ENCODE data around the gene GDF11. TPM values are rescaled to one million over a fixed set of nuclear protein-coding genes. Genes with fewer than 3 reads are reported as not detected.

Gene GDF11
- 6.9 and 9.4 TPM in 2 replicates for polyA plus RNA-seq (2012; rRNA removed)
- 5.3 and 8.8 TPM in 2 replicates for polyA plus RNA-seq (2012; cell fraction: cytosol; rRNA removed)
- polyA plus RNA-seq (2012; cell fraction: nucleus; rRNA removed): 7.2 and 8.0 TPM in 2 replicates

- H3K79me2 ChIP-seq (ENCODE audit: insufficient read depth): no peaks in the 10 kb centered on the region
- CTCF ChIA-PET: interaction anchor here (0.8 to 14.4 kb wide), 9 partner anchors 12 to 253 kb away, joined by 3 to 358 read pairs (median 4); partner anchors contain the start of genes BLOC1S1 and RDH5
- peak; percentile 91 for DNase-seq
- under 1% methylated on average over 16 of the region's 53 CpGs for WGBS (ENCODE audit: low lambda C conversion rate)
- H3K27ac ChIP-seq (ENCODE audit: low read depth in 2 of 2, low read length in 1 of 2): peak within 1 kb of the TSS; percentile 50 to 70; a peak in 2 of 4 replicates
- no peaks in the 10 kb centered on the region for H4K20me1 ChIP-seq (ENCODE audit: insufficient read depth)
- H3K4me3 ChIP-seq (ENCODE audit: low read depth in 2 of 2, low read length in 1 of 2): peak within 1 kb of the TSS; percentile 77 to 79
- H3K27me3 ChIP-seq (ENCODE audit: insufficient read depth): no peaks in the 10 kb centered on the region
- peaks cover 8 to 35% of the 10 kb centered on the region in 2 experiments for H3K4me1 ChIP-seq (ENCODE audit: control insufficient read depth in 1 of 2, insufficient read depth in 2 of 2, low read depth in 1 of 2, low read length in 1 of 2)
- H3K9ac ChIP-seq: peak within 1 kb of the TSS; percentile 65; the same call in 1 of the 2 replicates
- peak within 1 kb of the TSS; percentile 90 for H3K4me2 ChIP-seq
- peaks cover 3% of the 10 kb centered on the region in 2 experiments for H3K36me3 ChIP-seq (replicated peaks in 1 of 2; ENCODE audit: control insufficient read depth in 1 of 2, insufficient read depth in 2 of 2, low read length in 1 of 2)
- no peaks in the 10 kb centered on the region for H3K9me3 ChIP-seq
- POLR2A ChIA-PET: interaction anchor here (0.9 to 1.8 kb wide), 4 partner anchors 11 to 87 kb away, joined by 3 to 7 read pairs (median 6); partner anchors contain the start of genes CD63, DNAJC14, ORMDL2 and SARNP
- H2AFZ ChIP-seq (ENCODE audit: low read depth): peak within 1 kb of the TSS; percentile 95
- peaks cover 26% of the 10 kb centered on the region for H3F3A ChIP-seq (replicated peaks; ENCODE audit: insufficient read depth)
- H3K9me2 ChIP-seq: no peaks in the 10 kb centered on the region
- TF ChIP-seq JUND (IDR thresholded peaks at IDR 0.05) (no peak), TAF1 (IDR thresholded peaks at IDR 0.05; ENCODE audit: borderline replicate concordance, low read depth, low read length) (peak; percentile 53), MEF2A (IDR thresholded peaks at IDR 0.05; ENCODE audit: borderline replicate concordance, low read depth) (no peak), RAD21 (IDR thresholded peaks at IDR 0.05; ENCODE audit: low read length) (no peak), SIN3A (IDR thresholded peaks at IDR 0.05; ENCODE audit: borderline replicate concordance, low read depth, low read length) (peak; percentile 54; the same call in 1 of the 2 replicates), USF1 (IDR thresholded peaks at IDR 0.05; ENCODE audit: borderline replicate concordance, low read depth) (no peak), RXRA (IDR thresholded peaks at IDR 0.05; ENCODE audit: borderline replicate concordance, low read depth) (no peak), FOSL2 (IDR thresholded peaks at IDR 0.05; ENCODE audit: borderline replicate concordance, low read depth) (no peak), GABPA (IDR thresholded peaks at IDR 0.05; ENCODE audit: low read depth) (no peak), TEAD4 (IDR thresholded peaks at IDR 0.05; ENCODE audit: borderline replicate concordance, insufficient read depth) (no peak), EP300 (IDR thresholded peaks at IDR 0.05; ENCODE audit: borderline replicate concordance in 1 of 2, low read depth in 1 of 2, low read length in 1 of 2) (no peak), POLR2AphosphoS5 (IDR thresholded peaks at IDR 0.05; ENCODE audit: low read depth, low read length) (peak; percentile 82), RCOR1 (IDR thresholded peaks at IDR 0.05; ENCODE audit: low read length) (no peak), ELF1 (IDR thresholded peaks at IDR 0.05) (no peak), IRF3 (IDR thresholded peaks at IDR 0.05; ENCODE audit: low read depth, low read length) (no peak), TCF12 (IDR thresholded peaks at IDR 0.05) (no peak), YY1 (IDR thresholded peaks at IDR 0.05; ENCODE audit: low read depth) (no peak), NFIC (IDR thresholded peaks at IDR 0.05; ENCODE audit: borderline replicate concordance) (no peak)
- TF ChIP-seq, protein P1, sequence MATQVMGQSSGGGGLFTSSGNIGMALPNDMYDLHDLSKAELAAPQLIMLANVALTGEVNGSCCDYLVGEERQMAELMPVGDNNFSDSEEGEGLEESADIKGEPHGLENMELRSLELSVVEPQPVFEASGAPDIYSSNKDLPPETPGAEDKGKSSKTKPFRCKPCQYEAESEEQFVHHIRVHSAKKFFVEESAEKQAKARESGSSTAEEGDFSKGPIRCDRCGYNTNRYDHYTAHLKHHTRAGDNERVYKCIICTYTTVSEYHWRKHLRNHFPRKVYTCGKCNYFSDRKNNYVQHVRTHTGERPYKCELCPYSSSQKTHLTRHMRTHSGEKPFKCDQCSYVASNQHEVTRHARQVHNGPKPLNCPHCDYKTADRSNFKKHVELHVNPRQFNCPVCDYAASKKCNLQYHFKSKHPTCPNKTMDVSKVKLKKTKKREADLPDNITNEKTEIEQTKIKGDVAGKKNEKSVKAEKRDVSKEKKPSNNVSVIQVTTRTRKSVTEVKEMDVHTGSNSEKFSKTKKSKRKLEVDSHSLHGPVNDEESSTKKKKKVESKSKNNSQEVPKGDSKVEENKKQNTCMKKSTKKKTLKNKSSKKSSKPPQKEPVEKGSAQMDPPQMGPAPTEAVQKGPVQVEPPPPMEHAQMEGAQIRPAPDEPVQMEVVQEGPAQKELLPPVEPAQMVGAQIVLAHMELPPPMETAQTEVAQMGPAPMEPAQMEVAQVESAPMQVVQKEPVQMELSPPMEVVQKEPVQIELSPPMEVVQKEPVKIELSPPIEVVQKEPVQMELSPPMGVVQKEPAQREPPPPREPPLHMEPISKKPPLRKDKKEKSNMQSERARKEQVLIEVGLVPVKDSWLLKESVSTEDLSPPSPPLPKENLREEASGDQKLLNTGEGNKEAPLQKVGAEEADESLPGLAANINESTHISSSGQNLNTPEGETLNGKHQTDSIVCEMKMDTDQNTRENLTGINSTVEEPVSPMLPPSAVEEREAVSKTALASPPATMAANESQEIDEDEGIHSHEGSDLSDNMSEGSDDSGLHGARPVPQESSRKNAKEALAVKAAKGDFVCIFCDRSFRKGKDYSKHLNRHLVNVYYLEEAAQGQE (IDR thresholded peaks at IDR 0.05; ENCODE audit: low read depth, low read length): no peak
- TF ChIP-seq, protein P2, sequence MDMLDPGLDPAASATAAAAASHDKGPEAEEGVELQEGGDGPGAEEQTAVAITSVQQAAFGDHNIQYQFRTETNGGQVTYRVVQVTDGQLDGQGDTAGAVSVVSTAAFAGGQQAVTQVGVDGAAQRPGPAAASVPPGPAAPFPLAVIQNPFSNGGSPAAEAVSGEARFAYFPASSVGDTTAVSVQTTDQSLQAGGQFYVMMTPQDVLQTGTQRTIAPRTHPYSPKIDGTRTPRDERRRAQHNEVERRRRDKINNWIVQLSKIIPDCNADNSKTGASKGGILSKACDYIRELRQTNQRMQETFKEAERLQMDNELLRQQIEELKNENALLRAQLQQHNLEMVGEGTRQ (IDR thresholded peaks at IDR 0.05; ENCODE audit: borderline replicate concordance, low read depth, low read length): no peak
- TF ChIP-seq, protein P3, sequence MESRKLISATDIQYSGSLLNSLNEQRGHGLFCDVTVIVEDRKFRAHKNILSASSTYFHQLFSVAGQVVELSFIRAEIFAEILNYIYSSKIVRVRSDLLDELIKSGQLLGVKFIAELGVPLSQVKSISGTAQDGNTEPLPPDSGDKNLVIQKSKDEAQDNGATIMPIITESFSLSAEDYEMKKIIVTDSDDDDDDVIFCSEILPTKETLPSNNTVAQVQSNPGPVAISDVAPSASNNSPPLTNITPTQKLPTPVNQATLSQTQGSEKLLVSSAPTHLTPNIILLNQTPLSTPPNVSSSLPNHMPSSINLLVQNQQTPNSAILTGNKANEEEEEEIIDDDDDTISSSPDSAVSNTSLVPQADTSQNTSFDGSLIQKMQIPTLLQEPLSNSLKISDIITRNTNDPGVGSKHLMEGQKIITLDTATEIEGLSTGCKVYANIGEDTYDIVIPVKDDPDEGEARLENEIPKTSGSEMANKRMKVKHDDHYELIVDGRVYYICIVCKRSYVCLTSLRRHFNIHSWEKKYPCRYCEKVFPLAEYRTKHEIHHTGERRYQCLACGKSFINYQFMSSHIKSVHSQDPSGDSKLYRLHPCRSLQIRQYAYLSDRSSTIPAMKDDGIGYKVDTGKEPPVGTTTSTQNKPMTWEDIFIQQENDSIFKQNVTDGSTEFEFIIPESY (IDR thresholded peaks at IDR 0.05; ENCODE audit: borderline replicate concordance, low read depth): no peak
- TF ChIP-seq, protein P4, sequence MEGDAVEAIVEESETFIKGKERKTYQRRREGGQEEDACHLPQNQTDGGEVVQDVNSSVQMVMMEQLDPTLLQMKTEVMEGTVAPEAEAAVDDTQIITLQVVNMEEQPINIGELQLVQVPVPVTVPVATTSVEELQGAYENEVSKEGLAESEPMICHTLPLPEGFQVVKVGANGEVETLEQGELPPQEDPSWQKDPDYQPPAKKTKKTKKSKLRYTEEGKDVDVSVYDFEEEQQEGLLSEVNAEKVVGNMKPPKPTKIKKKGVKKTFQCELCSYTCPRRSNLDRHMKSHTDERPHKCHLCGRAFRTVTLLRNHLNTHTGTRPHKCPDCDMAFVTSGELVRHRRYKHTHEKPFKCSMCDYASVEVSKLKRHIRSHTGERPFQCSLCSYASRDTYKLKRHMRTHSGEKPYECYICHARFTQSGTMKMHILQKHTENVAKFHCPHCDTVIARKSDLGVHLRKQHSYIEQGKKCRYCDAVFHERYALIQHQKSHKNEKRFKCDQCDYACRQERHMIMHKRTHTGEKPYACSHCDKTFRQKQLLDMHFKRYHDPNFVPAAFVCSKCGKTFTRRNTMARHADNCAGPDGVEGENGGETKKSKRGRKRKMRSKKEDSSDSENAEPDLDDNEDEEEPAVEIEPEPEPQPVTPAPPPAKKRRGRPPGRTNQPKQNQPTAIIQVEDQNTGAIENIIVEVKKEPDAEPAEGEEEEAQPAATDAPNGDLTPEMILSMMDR (IDR thresholded peaks at IDR 0.05): no peak
Observed at GRCh38 chr12:55742719-55743405, at the start of gene GDF11. GDF11 (plus strand) TSS chr12:55743122; CDS start chr12:55743317, 195 bp downstream.

Measured in SK-N-SH (cell line).